Measurements from ENCODE around the gene PDC.

Gene PDC

GRCh38 chr1:186454981-186455380, 5.9 kb downstream of the PDC start:
- TF ChIP-seq, protein P1, sequence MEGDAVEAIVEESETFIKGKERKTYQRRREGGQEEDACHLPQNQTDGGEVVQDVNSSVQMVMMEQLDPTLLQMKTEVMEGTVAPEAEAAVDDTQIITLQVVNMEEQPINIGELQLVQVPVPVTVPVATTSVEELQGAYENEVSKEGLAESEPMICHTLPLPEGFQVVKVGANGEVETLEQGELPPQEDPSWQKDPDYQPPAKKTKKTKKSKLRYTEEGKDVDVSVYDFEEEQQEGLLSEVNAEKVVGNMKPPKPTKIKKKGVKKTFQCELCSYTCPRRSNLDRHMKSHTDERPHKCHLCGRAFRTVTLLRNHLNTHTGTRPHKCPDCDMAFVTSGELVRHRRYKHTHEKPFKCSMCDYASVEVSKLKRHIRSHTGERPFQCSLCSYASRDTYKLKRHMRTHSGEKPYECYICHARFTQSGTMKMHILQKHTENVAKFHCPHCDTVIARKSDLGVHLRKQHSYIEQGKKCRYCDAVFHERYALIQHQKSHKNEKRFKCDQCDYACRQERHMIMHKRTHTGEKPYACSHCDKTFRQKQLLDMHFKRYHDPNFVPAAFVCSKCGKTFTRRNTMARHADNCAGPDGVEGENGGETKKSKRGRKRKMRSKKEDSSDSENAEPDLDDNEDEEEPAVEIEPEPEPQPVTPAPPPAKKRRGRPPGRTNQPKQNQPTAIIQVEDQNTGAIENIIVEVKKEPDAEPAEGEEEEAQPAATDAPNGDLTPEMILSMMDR (IDR thresholded peaks at IDR 0.05): no peak
- intact Hi-C loops (cut with DNase I; ENCODE audit: low total_unique reads): no loop called here

GRCh38 chr1:186446152-186446551, 14.8 kb downstream of the PDC start:
- no peak for DNase-seq
- H3K4me3 ChIP-seq: no peak overlapping the region
- H3K9me3 ChIP-seq: no peaks in the 10 kb centered on the region
- no peaks in the 10 kb centered on the region for H3K4me1 ChIP-seq
- no peak overlapping the region for H3K27ac ChIP-seq
- intact Hi-C loops (cut with DNase I; ENCODE audit: low total_unique reads): no loop called here
- H3K27me3 ChIP-seq: no peaks in the 10 kb centered on the region
- no peaks in the 10 kb centered on the region for H3K36me3 ChIP-seq
- TF ChIP-seq, protein P1 (IDR thresholded peaks at IDR 0.05): no peak

More at GRCh38 chr1:186454981-186455380, 5.9 kb downstream of the PDC start:
- no peak for DNase-seq
- H3K27me3 ChIP-seq: no peaks in the 10 kb centered on the region
- no peak overlapping the region for H3K4me3 ChIP-seq
- no peak overlapping the region for H3K27ac ChIP-seq
- H3K9me3 ChIP-seq: no peaks in the 10 kb centered on the region
- no peaks in the 10 kb centered on the region for H3K36me3 ChIP-seq
- H3K4me1 ChIP-seq: no peaks in the 10 kb centered on the region

- no peaks in the 10 kb centered on the region for H3K36me3 ChIP-seq
- no peaks in the 10 kb centered on the region for H3K27me3 ChIP-seq
- H3K4me1 ChIP-seq: no peaks in the 10 kb centered on the region
- intact Hi-C loops (cut with DNase I; ENCODE audit: low total_unique reads): no loop called here
- H3K4me3 ChIP-seq: no peak overlapping the region
- TF ChIP-seq, protein P1 (IDR thresholded peaks at IDR 0.05): no peak
- DNase-seq: no peak
- no peaks in the 10 kb centered on the region for H3K9me3 ChIP-seq
- no peak overlapping the region for H3K27ac ChIP-seq
Measured at GRCh38 chr1:186443638-186444037, 17.3 kb downstream of the PDC start.

- no peak overlapping the region for H3K4me3 ChIP-seq
- intact Hi-C loops (cut with DNase I; ENCODE audit: low total_unique reads): no loop called here
- no peaks in the 10 kb centered on the region for H3K9me3 ChIP-seq
- H3K27me3 ChIP-seq: no peaks in the 10 kb centered on the region
- no peak overlapping the region for H3K27ac ChIP-seq
- H3K4me1 ChIP-seq: no peaks in the 10 kb centered on the region
- DNase-seq: no peak
- H3K36me3 ChIP-seq: no peaks in the 10 kb centered on the region
- TF ChIP-seq, protein P1 (IDR thresholded peaks at IDR 0.05): no peak
Measured at GRCh38 chr1:186442651-186443375, 18.1 kb downstream of the PDC start.

DNA sequence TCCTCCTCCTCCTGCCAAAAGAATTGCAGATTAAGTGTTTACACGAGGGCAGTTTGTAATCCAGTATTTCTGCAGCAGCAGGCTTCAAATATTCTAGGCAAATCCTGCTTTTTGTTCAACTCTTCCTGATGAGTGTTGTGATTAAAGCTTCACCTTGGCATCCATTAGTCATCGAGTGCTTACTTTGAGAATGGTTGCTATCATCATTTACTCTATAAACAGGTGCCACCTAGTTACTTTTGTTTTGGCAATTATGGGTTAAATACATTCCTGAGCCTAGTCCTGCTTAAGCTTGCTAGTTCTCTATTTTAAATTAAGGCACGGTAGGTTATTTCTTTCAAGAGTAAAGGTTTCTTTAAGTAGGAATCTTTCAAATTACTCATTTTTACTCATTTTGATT, 20.3 kb downstream of the PDC start:
- Histone ChIP-seq H3K36me3 (peaks cover 0 to 6% (median 6%) of the 10 kb centered on the region in 3 donors), H3K9me3 (no peaks in the 10 kb centered on the region), H3K27ac (no peak overlapping the region), H3K27me3 (no peaks in the 10 kb centered on the region), H3K4me3 (no peak overlapping the region), H3K4me1 (no peaks in the 10 kb centered on the region)
- TF ChIP-seq, protein P1 (IDR thresholded peaks at IDR 0.05): no peak
- intact Hi-C loops (cut with DNase I; ENCODE audit: low total_unique reads): no loop called here
- no peak for DNase-seq
